ENCODE results near the gene PDHA2.
A peak's percentile ranks its signal among the peaks of the same experiment; 100 is the strongest.
"Not testable (repeated sequence)": the region's sequence is repeated elsewhere in the genome, so short reads cannot be mapped to it uniquely, and the experiment has no call there.

PDHA2 gene

DNA sequence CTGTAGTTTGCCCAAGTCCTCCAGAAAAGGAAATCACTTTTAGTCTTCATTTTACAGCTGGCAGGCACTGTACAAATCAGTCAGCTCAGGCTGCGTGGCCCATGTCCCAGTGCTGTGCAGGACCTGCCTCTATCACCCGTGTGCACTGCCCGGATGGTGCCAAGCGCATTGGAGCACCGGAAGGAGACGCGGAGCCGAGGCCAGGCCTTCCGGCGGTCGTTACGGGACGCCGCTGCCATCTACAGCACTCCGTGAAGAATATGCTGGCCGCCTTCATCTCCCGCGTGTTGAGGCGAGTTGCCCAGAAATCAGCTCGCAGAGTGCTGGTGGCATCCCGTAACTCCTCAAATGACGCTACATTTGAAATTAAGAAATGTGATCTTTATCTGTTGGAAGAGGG is at the start of gene PDHA2:
PDHA2 (plus strand) TSS at position 203 of the 400 bp plus-strand sequence; CDS start at position 261, 58 bp downstream.
- DNase-seq: no peak

DNA sequence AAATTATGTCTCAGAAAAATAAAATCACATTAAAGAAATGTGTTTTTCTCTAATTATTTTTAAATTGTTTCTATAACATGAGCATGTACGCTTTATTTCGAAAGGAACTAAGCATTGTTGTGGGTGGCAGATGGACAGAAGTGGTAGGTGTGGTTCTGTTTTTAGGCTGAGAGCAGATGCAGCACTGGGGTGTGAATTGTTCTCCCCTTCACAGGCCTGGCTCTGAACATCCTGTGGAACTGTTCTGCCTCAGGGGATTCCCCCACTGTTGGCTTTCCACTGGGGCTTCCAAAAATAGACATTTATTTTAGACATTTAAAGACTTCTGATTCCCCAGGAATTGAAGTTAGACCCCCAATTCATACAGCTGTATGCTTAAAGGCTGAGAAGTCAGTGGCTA is 41.9 kb upstream of the PDHA2 start:
- no peak for DNase-seq

DNA sequence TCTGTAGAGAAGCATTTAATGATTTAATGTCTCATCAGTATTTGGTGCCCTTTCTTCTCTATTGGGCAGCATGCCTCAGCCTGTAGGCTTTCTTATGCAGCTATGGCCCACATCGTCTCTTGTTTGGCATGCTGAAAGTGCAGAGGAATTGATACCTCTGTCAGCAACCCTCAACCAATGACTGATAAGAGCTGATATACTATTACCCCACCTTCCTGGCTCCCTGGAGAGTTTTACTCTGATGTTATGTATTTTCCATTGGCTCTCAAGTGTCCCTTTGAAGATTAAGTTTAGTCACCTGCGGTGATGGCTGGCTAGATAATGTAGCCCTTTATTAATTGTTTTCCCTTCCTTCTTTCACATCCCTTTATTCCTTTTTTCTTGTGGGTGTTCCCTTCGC is 41.2 kb upstream of the PDHA2 start:
- DNase-seq: no peak

- DNase-seq: no peak
Measured at GRCh38 chr4:95821867-95822266, 18.0 kb upstream of the PDHA2 start.

GRCh38 chr4:95825546-95825945 is 14.3 kb upstream of the PDHA2 start:
- no peak for DNase-seq

GRCh38 chr4:95830651-95831050 is 9.2 kb upstream of the PDHA2 start:
- DNase-seq: no peak

- DNase-seq: peak; percentile 7
Measured at GRCh38 chr4:95831166-95831565, 8.7 kb upstream of the PDHA2 start.

- DNase-seq: no peak
Measured at GRCh38 chr4:95833711-95834194, 6.1 kb upstream of the PDHA2 start.

GRCh38 chr4:95835672-95836071 is 4.2 kb upstream of the PDHA2 start:
- no peak for DNase-seq

- DNase-seq: no peak
Measured at GRCh38 chr4:95838192-95838591, 1.7 kb upstream of the PDHA2 start.

GRCh38 chr4:95847908-95848460 is 8.1 kb downstream of the PDHA2 start:
- DNase-seq: no peak

DNA sequence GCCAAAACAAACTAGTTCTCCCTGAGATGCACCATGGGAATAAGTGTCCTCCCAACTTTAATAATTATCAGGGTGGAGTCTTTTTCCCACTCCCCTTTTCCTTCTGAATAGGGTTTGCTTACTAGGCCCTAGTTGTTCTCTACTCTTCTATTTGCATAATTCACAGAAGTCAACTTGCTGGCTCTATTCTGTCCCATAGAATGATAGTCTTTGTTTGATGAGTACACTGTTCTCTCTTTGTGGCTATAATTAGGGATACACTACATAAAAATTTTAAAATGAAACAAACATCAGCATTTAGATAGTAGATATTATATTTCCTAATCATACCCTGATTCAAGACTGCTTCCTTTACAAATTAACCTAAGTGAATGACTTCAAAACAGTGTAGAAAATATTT is 10.3 kb downstream of the PDHA2 start:
- DNase-seq: no peak

DNA sequence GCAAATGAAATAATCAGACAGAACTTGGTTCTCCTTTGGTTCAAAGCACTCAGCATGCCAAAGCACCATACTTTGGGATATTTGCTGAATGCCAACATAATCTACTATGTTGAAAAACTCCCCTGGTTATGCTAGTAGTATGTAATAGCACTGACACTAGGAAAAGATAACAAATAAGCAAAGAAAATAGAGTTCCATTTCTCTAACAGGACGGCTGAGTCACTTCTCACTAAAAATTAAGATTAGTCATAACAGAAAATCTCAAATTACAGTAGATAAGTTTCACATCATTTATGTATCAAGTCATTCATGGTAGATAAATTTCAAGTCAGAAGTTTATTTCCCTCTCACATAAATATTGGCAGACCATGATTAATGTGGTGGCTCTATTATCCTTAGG is 17.9 kb downstream of the PDHA2 start:
- no peak for DNase-seq

GRCh38 chr4:95867919-95868318 is 28.0 kb downstream of the PDHA2 start:
- peak; percentile 1 for DNase-seq

GRCh38 chr4:95869414-95869813 is 29.5 kb downstream of the PDHA2 start:
- DNase-seq: not testable (repeated sequence)

GRCh38 chr4:95869961-95870500 is 30.1 kb downstream of the PDHA2 start:
- DNase-seq: no peak

GRCh38 chr4:95877636-95878035 is 37.7 kb downstream of the PDHA2 start:
- DNase-seq: no peak

GRCh38 chr4:95887551-95887950 is 47.7 kb downstream of the PDHA2 start:
- DNase-seq: no peak

DNA sequence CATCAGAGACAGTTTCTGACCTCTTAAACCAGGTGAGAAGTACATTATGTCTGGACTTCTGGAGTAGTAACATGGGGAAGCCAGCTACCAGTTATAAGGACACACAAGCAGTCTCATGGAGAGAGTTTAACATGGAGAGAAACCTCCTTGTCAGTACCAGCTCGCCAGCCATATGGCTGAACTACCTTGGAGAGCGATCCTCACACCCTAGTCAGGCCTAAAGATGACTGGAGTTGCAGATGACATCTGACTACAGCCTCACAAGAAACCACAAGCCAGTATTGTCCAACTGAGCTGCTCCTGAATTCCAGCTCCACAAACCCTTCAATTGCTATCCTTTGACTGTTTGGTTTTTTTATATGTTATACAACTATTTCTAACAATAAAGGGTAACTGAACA is 49.8 kb downstream of the PDHA2 start:
- DNase-seq: no peak
